Astrocyte of the spinal cord (primary cell): ENCODE measurements around the gene TRNP1.

Experiments
- DNase-seq: peaks from one replicate; pipeline ENCODE4 v3.0.0; 2011; ENCODE audit warnings: low read depth, low spot score
- H3K4me3 ChIP-seq: 2 replicates; pipeline ENCODE4 v1.5.1; 2011; ENCODE audit warnings: low read depth, mild to moderate bottlenecking, low read length, moderate library complexity
- CTCF ChIP-seq: IDR thresholded peaks from 2 replicates; pipeline ENCODE4 v1.5.1; 2012; ENCODE audit warnings: low read depth, mild to moderate bottlenecking, low read length, inconsistent platforms
- in situ Hi-C: cut with HindIII; loops from 2 replicates; pipeline ENCODE4 v1.10.0; 2017; ENCODE audit warnings: low sequenced_read_pairs

TRNP1 gene

DNA sequence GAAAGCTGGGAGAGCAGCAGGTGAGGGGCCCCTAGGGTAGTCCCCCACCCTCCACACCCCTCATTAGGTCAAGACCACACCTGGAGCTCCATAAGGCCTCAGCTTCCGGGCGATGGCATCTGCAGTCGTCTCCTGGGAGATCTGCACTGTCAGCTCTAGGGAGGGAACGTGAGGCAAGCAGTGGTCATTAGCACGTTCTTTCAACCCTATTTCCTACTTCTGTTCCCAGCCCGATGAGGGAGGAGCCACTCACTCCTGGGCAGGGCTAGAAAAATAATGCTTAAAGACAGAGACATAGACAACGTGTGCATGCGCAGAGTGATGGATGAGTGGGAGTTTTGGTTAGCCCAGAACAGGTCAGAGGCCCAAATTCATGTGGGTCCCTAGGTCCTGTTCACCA lies 42.9 kb upstream of the TRNP1 start:
- no peak for TF ChIP-seq CTCF
- in situ Hi-C loops: no loop called here
- no peak for DNase-seq
- H3K4me3 ChIP-seq: no peak overlapping the region

DNA sequence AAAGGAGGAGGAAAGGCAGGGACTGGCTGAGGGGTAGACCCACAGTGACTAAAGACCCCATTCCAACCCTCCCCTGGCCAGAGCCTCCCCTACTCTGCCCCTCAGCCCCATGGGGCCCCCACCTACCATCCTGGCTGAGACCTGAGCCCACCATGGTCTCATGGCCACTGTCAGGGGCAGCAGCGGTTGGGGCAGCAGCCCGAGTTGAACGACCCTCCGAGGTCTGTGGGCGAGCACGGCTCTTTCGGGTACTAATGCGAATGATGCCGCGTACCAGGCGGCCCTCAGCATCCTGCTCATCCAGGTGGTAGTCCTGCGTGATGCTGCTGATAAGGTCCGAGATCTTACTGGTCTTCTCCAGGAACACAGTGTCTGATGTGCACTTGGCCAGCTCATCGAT lies 42.3 kb upstream of the TRNP1 start:
- no peak for DNase-seq
- no peak overlapping the region for H3K4me3 ChIP-seq
- in situ Hi-C loops: no loop called here
- TF ChIP-seq CTCF: no peak

DNA sequence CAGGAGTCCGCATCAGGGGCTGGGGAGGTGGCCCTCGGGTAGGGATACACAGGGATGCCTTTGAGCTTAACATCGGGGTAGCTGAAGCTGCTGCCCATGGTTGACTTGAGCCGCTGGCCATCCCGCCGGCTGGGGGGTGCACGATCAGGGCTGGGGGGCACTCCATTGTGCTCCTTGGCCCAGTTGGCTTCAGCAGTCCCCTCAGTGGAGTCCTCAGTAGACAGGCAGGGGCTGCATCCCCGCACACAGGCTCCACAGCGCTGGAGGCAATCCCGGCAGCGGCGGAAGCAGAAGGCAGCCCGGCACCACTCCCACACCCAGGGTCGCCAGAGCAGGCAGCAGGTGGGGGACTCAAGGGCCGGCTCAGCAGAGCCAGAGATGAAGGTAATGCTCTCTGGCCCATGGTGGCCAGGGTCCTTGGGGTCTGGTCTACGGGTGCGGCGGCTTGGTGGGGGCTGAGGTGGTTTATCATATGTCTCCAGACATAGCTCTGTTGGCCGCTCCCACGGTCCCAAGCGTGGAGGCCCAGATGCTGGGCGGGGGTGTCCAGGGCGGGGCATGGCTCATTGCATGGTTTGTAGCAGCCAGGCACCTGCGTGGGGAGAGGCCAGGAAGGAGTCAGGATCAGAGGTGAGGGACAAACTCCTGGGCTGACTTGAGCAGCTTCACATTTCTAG lies 41.5 kb upstream of the TRNP1 start:
- H3K4me3 ChIP-seq: no peak overlapping the region
- in situ Hi-C loops: no loop called here
- no peak for DNase-seq
- TF ChIP-seq CTCF: no peak

GRCh38 chr1:26953374-26953773 lies 40.1 kb upstream of the TRNP1 start:
- in situ Hi-C loops: no loop called here

DNA sequence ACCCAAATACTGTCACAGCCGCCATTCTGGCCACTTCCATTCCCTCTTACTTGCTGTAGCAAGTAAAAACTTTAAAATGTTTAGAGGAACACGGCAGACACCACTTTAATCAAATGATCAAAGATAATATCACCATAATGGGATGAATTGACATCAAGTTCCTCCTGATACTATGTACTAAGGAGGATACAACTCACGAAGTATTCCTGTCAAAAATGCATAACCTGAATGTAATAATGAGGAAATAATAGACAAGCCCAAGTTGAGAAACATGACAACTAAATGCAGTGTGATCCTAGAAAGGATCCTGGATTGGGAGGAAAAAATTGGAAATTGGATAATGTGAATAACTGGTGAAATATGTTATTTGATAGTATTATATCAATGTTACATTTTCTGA lies 37.2 kb upstream of the TRNP1 start:
- in situ Hi-C loops: no loop called here
- H3K4me3 ChIP-seq: no peak overlapping the region
- no peak for DNase-seq
- no peak for TF ChIP-seq CTCF

More at GRCh38 chr1:26953374-26953773, 40.1 kb upstream of the TRNP1 start:
- no peak for TF ChIP-seq CTCF
- DNase-seq: no peak
- no peak overlapping the region for H3K4me3 ChIP-seq

DNA sequence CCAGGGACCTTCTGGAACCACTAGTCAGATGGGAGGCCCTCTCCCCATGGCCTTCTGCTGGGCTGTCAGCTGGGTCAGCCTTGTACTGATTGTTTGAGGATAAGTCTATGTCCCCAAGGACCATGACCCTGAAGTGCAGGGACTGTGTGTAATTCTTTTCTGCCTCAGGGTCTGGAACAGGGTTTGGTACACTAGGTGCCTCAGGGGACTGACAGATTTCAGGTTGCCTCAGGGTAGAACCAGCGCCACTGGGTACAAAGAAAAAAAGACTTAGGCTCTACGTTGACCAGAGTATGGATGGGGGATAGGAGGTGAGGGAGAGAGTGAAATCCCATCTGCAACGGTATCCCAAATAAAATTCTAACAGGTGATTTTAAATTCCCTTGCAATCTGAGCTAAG lies 36.2 kb upstream of the TRNP1 start:
- TF ChIP-seq CTCF: no peak
- no peak for DNase-seq
- H3K4me3 ChIP-seq: no peak overlapping the region
- in situ Hi-C loops: no loop called here
